H1 (cell line): ENCODE measurements around the gene RFX2. TPM values are rescaled to one million over a fixed set of nuclear protein-coding genes. Genes with fewer than 3 reads are reported as not detected.

Source experiments
- RAD21 ChIP-seq, 2 experiments: IDR thresholded peaks in 1 of 2; conservative IDR thresholded peaks in 1 of 2; 2 replicates each; pipeline ENCODE4 v1.6.1; 2011; ENCODE audit warnings: low read depth in 2 of 2, low read length in 2 of 2, improper control_type of control experiment in 1 of 2, inconsistent platforms in 1 of 2, mild to moderate bottlenecking in 1 of 2, moderate library complexity in 1 of 2
- polyA plus RNA-seq, 7 experiments: library from polyadenylated mRNA; depleted of rRNA in 3 of 7; stranded (reverse) in 5 of 7; unstranded in 2 of 7; fragments of >200 nt in 5 of 7; fragments of 200-250 nt in 2 of 7; gene quantifications; 1 replicate in 5 of 7; 2 replicates in 1 of 7; 4 replicates in 1 of 7; pipeline versions ENCODE4 v1.2.1 to v1.2.3, GENCODE V29; 2011 to 2013; ENCODE audit warnings: missing spikeins in 2 of 7, mixed read lengths in 2 of 7
- total RNA-seq: library from RNA; stranded (reverse); fragmentation: NEBNext Ultra II Directional; extraction: Animal tissue kit (Norgen Biotek cat#: 25700); gene quantifications from 2 replicates; pipeline ENCODE4 v1.2.1, GENCODE V29; 2021

RFX2 gene
- total and polyA plus RNA-seq, 2 of the 8 experiments (the other 6 are each of a cell fraction or from before 2014, with no cell fraction given): 4.8 to 5.3 TPM

- no peak for TF ChIP-seq RAD21 (IDR thresholded peaks at IDR 0.05 in 1 of 2, conservative IDR thresholded peaks at IDR 0.05 in 1 of 2; ENCODE audit: low read depth in 2 of 2, low read length in 2 of 2)
Observed at GRCh38 chr19:6032827-6033226, 77.5 kb downstream of the RFX2 start (continued).
